HG02759 (cell line): ENCODE data around the gene EFCAB13.
"Not testable (repeated sequence)": the region's sequence is repeated elsewhere in the genome, so short reads cannot be mapped to it uniquely, and the experiment has no call there.

ENCODE experiments used
- ATAC-seq: cut with Tn5 transposase; IDR thresholded peaks from one replicate; pipeline ENCODE4 v1.9.1; 2021; ENCODE audit warnings: mild to moderate bottlenecking, moderate library complexity; ENCODE audit not compliant: unreplicated experiment

Gene EFCAB13

GRCh38 chr17:47324224-47325020 is 667 bp downstream of the EFCAB13 start:
- ATAC-seq = peak; percentile 27

- ATAC-seq = no peak
Measured at GRCh38 chr17:47325176-47325575, 1.4 kb downstream of the EFCAB13 start.

- no peak for ATAC-seq
Measured at GRCh38 chr17:47330548-47330947, 6.8 kb downstream of the EFCAB13 start.

GRCh38 chr17:47332287-47332686 is 8.5 kb downstream of the EFCAB13 start:
- ATAC-seq = no peak

GRCh38 chr17:47335101-47335936 is 11.6 kb downstream of the EFCAB13 start:
- no peak for ATAC-seq

- no peak for ATAC-seq
Measured at GRCh38 chr17:47338026-47338425, 14.3 kb downstream of the EFCAB13 start.

- ATAC-seq = no peak
Measured at GRCh38 chr17:47352848-47353247, 29.1 kb downstream of the EFCAB13 start.

GRCh38 chr17:47358652-47359051 is 34.9 kb downstream of the EFCAB13 start:
- ATAC-seq = no peak

- no peak for ATAC-seq
Measured at GRCh38 chr17:47363171-47363570, 39.4 kb downstream of the EFCAB13 start.

GRCh38 chr17:47367257-47367656 is 43.5 kb downstream of the EFCAB13 start:
- ATAC-seq = no peak

- no peak for ATAC-seq
Measured at GRCh38 chr17:47368262-47368661, 44.5 kb downstream of the EFCAB13 start.

- ATAC-seq = not testable (repeated sequence)
Measured at GRCh38 chr17:47370899-47371298, 47.1 kb downstream of the EFCAB13 start.

GRCh38 chr17:47373002-47373401 is 49.2 kb downstream of the EFCAB13 start:
- ATAC-seq = no peak

- no peak for ATAC-seq
Measured at GRCh38 chr17:47376247-47376646, 52.5 kb downstream of the EFCAB13 start.

- ATAC-seq = no peak
Measured at GRCh38 chr17:47388825-47389224, 65.1 kb downstream of the EFCAB13 start.

GRCh38 chr17:47397532-47398128 is 73.9 kb downstream of the EFCAB13 start:
- not testable (repeated sequence) for ATAC-seq

- no peak for ATAC-seq
Measured at GRCh38 chr17:47400333-47400732, 76.6 kb downstream of the EFCAB13 start.

- no peak for ATAC-seq
Measured at GRCh38 chr17:47401100-47401499, 77.3 kb downstream of the EFCAB13 start.

GRCh38 chr17:47404006-47404405 is 80.3 kb downstream of the EFCAB13 start:
- no peak for ATAC-seq

GRCh38 chr17:47404875-47405274 is 81.1 kb downstream of the EFCAB13 start:
- ATAC-seq = no peak

GRCh38 chr17:47413872-47414271 is 90.1 kb downstream of the EFCAB13 start:
- no peak for ATAC-seq

- ATAC-seq = no peak
Measured at GRCh38 chr17:47414612-47415011, 90.9 kb downstream of the EFCAB13 start.
